HG03108 (cell line): ENCODE results near the gene TAPT1.

ENCODE experiments used
- ATAC-seq: cut with Tn5 transposase; IDR thresholded peaks from one replicate; pipeline ENCODE4 v1.9.1; 2021; ENCODE audit warnings: moderate library complexity; ENCODE audit not compliant: unreplicated experiment

The TAPT1 gene

DNA sequence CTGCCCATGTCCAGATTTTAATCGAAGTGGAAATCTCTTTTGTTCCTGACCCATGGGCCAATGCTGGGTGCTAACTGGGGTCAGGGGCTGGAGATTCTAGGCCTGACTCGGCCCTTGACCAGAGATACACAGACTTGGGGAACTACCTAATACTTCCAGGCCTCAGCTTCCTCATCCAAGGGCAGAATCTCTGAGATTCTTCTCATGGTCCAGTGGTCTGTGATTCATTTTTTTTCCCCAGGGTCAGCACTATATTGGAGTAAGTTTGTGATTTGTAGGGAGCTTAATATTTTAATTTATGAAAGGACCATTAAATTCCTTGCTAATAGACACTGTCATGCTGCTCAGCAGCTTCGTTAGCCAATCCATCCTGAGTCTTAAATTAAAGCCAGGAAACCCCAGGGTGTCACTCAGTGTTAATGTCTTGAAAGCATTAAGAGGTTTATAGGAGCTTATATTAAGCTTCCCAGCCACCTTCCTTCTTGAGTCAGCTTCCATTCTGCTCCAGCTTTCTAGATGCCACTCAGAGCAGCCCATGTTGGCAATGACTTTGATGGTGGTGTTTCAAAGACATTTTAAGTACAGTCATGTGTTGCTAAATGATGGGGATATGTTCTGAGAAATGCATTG lies 115.5 kb downstream of the TAPT1 start:
- no peak for ATAC-seq
